ENCODE measurements around the gene ZFP91.

Gene ZFP91

DNA sequence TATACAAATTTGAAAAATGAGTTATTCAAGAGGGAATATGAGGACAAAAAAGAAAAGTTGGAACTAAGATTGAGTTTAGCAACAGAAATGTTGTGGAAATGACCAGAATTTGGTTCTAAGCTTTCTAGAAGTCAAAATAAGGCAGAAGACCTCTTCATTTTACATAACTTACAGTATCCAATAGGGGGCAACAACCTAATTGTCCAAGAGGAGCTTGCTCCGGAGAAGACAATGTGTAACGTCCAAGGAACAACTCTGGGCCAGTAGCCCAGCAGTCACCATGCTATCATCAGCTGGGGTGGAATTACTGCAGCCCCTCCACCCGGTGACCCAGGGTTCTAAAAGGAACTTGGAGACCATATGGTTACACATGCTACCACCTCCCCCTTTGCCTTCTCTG is 57.7 kb downstream of the ZFP91 start:
- DNase-seq = no peak

DNA sequence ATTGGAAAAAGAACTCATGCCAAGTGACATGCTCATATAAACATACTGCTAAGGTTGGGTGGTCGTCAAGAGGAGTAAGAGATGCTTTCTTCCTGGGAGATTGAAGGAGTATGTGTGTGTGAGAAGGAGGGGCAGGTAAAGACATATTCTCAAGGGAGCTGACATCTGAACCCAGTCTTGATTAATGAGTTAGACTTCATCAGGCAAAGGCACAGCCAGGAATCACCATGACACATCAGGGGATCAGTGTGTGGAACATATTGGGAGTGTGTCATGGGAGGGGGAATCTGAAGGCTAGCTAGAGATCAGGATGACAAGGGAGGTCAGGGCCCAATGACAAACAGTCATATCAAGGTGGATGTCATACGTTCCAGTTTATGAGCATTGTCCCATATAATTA is 58.5 kb downstream of the ZFP91 start:
- DNase-seq = no peak

DNA sequence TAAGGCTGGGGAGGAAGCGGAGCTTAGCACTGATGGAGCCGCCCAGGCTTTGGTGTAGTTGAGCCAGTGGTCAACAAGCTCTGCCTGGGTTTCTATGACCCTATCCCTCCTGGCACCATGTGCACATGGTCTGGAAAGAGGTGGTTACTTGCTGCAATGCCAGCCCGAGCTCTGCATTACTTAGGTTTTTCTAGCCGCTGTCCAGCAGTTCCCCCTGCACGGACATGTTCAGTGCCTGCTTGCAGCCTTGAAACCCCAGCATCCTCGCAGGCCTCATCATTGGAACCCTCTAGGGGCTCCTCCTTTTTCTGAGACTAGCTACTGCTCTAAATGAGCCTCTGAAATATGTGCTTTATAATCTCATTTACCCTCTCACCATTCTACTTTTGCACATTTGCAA is 60.2 kb downstream of the ZFP91 start:
- no peak for DNase-seq

DNA sequence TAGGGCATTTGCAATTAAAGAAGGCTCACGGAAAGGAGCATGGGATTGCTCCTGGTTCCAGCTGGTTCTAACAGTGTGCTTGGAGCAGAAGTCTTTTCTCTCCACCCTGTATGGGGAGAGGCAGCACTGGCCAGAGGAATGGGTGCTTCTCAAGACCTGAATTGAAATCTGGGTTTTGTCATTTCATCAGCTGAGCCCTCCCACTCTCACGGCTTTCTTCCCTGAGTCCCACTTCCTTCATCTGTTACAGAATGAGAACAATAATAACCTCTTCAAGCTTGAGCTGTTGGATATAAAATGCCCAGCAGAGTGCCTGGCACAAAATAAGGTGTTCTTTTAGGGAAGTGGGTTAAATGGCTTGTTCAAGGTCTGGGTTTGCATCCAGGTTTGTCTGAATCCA is 60.8 kb downstream of the ZFP91 start:
- DNase-seq = no peak

DNA sequence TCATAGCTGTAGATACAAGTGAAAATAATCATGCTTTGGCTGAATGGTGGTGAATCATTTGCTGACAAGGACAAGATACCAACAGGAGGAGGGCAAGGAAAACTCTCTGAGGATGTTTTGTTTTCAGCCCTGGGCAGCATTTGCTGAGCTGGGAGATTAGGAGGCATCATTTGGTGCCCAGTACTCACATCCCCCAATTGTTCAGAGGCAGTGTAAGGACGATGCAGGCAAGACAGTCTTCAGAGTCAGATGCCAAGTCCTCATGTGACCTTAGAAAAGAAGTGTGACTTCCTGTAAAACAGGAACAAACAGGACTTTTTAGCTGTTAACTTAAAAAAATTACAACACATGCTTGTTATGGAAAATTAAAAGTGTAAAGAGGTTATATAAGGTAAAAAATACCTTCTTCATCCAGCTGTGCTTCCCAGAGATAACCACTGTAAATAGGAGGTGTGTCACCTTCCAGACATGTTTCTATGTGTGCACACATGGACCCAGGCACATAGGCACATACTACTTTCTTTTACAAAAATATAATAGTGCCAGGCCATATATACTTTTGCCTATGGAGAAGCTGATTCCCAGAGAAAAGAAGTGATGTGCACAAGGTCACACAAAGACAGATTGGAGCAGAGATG is 61.6 kb downstream of the ZFP91 start:
- no peak for DNase-seq

DNA sequence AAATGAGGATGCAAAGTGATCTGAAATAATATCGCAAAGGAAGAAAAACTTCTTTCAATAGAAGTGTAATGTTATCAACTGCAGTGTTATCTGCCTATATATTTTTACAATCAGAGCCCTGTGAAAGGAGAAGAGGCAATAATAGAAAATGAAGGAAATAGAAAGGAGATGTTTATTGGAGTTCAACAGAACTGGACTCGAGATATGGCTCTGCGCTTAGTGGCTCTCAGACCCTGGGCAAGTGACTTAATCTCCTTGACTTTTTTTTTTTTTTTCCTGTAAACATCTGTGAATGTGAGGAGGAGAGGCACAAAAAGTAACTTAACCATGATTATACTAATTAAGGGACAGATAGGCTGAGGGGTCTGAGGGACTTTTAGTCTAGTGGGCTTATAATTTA is 62.5 kb downstream of the ZFP91 start:
- DNase-seq = no peak

DNA sequence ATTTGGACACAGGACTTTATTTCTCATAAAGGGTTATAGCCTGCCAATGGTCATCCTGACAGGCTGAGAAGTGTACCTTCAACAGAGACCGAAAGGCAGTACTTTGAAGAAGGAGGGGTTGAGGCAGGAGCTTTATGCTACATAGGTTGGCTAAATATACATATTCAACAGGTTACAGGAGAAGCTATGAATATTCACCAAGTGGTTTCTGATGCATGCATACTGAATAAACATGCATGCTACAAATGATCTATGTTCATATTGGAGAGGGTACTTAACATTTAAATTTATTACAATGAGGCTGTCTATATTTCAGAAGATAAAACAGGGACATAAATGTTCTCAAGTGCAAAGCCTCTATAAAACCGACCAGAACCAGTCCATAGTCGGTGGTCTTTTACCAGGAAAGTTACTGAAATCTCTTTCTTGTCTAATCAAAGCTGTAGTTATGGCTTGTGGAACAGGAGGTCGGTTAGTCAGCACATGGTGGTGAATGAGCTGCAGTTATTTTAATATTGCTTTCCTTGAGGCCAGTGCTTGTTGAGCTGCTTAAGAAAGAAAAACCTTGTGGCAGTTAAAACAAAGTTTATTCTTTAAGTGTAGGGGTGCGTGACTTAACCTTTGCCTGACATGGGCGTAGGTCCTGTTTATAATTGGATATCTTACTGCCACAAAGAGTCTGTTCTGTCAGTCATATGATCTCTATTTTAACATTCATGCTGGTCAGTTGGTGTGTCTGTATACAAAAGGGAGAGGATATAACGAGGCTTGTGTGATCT is 63.1 kb downstream of the ZFP91 start:
- no peak for DNase-seq

DNA sequence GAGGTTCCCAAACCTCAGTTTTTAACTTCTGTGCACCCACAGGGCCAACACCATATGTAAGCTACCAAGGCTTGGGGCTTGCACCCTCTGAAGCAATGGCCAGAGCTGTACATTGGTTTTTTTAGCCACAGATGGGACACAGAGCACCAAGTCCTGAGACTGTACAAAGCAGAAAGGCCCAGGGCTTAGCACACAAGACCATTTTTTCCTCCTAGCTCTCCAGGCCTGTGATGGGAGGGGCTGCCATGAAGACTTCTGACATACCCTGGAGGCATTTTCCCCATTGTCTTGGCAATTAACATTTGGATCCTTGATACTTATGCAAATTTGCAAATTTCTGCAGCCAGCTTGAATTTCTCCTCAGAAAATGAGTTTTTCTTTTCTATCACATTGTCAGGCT is 67.0 kb downstream of the ZFP91 start:
- no peak for DNase-seq

DNA sequence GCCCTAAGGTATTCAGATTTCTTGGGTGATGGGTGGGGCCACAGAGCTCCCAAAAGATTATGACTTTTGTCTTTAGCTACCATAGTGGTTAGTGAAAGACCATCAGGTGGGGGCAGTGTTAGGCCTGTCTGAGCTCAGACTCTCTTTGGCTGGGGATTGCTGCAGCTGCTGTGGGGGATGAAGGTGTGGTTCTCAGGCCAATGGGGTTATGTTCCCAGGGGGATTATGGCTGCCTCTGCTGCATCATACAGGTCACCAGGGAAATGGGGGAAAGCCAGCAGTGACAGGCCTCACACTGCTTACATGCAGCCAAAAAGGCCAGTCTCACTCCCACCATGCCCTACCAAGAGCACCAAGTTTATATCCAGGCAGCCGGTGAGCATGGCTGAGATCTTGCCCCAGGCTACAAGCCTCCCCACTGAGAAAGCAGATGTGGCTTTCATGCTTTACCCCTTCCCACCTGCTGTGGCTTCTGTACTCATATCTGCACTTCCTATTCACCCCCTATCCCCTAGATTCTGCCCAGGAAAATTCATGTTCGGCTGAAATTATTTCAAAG is 68.4 kb downstream of the ZFP91 start:
- no peak for DNase-seq

DNA sequence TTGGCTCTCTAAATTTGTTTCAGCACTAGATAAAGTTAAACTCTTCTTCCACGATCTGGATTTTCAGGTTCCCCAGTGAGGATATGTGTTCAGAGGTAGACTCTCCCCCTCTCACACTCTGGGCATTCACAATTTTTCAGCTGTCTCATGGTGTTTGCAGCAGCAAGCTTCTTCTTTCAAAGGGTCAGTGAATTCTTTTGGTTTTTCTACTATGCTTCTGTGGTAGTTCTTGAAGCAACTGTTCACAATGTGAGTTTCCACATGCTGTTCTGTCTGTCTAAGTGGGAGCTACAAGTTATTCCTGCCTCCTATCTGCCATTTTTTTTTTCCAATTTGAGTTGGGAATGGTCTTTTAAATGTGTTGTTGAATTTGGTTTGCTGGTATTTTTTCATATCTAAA is 69.0 kb downstream of the ZFP91 start:
- no peak for DNase-seq

DNA sequence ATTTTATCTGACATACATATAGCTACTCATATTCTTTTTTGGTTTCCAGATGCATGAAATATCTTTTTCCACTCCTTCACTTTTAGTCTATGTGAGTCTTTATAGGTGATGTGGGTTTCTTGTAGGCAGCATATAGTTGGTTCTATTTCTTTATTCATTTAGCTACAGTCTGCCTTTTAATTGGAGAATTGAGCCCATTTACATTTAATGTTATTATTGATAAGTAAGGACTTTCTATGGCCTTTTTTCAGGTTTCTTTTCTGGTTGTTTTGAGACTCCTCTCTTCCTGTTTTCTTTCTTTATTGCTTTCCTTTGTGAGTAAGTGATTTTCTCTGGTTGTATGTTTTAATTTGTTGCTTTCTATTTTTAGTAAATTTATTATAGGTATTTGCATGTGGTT is 70.8 kb downstream of the ZFP91 start:
- no peak for DNase-seq

DNA sequence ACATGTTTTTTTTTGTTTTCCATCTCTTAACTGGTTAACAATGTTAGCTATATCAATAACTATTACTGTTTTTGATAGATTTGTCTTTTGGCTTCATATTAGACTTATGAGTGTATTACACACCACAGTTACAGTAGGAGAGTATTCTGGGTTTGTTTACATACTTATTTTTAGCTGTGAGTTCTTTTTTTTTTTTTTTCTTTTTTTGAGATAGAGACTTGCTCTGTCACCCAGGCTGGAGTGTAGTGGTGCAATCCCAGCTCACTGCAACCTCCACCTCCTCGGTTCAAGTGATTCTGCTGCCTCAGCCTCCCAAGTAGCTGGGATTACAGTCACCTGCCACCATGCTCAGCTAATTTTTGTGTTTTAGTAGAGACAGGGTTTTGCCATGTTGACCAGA is 71.6 kb downstream of the ZFP91 start:
- no peak for DNase-seq

DNA sequence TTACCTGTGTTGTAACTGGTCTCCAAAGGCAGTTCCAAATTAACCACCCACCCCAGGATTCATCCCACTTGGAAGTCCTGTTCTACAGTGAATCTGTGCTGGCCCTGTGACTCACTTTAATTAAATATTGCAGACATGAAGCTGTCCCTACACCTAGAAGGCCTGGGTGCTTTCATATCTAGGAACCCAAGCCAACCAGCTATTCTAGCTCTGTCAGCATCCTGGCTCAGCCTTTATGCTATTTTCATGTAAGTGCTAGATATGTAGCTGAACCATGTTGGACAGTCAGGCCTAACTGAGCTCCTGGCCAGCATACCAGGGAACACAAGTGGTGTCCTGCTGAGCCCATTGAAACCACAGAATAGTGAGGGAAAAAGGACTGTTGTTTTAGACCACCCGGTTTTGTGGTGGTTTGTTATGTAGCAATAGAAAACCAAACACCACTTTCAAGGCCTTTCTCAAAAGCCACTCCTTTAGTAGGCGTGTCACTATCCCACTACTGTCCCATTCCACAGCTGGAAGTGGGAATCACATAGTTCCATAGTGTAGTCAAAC is 73.9 kb downstream of the ZFP91 start:
- no peak for DNase-seq

DNA sequence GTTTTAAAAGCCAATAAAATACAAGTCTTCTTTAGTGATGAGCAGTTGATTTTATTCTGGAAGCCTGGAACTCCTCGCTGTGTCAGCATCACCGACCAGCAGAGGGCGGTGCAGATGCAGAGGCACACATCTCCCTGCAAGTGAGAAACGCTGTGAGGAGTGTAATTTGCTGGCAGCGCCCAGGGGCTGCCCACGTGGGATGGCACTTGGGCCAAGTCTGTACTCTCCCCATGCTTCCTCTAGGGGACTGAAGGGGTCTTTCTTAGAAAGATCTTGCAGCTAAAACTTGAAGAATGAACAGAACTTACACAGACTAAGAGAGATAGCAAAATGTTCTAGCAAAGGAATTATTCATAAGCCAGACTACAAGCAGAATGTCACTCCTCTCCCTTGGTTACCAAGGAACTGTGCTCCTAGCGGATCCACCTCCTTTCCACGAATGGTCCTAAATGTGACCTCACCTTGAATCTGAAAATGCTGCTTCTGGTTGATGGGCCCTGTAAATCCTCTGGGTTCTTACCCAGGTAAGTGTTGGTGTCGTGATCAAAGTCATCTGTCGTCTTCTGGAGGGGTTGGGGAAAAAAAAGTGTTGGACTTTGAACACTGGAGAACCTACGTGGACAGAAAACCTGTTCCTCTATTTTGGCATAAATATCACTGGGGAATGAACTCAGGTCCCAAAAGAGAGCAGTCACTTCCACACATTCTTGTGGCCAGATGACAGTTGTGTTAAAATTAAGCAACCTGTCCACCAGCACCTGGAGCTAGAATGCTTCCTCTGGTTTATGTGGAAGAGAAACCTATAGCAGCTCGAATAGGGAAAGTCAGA is 75.4 kb downstream of the ZFP91 start:
- DNase-seq = peak; percentile 43

DNA sequence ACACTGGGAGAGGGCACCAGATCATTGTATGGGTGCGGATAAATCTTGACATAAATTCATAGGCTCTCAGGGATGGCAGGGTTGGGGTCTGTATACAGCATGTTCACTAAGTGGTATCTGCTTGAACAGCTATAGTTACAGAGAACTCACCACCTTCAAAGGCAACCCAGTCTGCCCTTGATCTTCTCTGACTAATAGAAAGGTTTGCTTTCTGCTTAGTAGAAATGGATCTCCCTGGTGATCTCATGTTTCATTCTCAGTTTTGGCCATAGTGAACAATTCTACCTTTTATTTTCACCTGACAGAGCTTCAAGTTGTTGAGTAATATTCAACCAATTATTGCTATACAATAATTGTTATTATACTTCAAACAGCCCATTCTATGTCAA is 76.0 kb downstream of the ZFP91 start:
- DNase-seq = no peak

DNA sequence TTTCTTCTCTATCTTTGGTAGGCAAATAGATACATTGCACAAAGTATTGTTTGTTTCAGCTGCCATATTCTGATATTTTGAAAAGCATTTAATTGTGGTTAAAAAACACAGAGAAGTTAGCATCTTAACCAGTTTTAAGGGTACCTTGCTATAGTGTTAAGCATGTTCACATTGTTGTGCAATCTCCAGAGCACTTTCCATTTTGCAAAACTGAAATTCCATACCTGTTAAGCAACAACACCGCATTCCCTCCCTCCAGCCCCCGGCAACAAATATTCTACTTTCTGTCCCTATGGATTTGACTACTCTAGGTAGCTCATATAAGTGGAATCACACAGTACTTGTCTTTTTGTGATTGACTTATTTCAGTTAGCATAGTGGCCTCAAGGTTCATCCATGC is 77.5 kb downstream of the ZFP91 start:
- DNase-seq = no peak

DNA sequence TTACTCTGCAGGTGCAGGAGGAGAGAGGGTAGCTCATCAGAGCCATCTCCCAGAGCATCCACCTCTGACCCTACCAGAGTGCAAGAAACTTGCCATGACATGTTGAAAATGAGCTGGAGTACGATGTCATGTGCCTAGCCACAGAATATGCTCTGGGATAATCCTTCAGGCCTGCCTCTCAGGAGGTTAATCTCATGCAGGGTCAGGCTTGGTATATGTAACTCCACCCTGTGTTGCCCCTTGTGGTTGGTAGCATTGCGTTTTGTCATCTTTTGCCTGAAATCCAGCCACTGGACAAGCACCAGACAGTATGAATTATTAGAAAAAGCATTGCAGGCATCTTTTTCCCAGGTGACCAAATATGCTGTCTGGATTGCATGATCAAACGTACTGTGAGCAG is 79.8 kb downstream of the ZFP91 start:
- no peak for DNase-seq

DNA sequence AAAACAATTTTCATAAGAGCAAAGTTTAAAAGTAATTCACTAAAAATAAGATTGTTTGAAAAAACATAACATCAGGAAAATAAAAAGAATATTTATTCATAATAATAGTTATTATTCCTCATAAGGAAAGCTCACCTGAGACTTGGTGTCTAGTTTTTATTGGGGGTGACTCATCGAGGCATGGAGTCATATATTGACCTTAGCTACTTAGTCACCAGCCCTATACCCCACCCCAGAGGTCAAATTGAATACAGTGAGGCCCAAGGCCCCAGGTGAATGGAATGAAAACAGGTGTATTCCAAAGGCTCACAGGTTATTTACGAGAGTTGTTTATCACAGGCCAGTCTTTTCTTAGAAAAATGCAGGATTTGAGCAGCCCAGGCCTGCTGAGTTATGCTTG is 80.5 kb downstream of the ZFP91 start:
- no peak for DNase-seq

DNA sequence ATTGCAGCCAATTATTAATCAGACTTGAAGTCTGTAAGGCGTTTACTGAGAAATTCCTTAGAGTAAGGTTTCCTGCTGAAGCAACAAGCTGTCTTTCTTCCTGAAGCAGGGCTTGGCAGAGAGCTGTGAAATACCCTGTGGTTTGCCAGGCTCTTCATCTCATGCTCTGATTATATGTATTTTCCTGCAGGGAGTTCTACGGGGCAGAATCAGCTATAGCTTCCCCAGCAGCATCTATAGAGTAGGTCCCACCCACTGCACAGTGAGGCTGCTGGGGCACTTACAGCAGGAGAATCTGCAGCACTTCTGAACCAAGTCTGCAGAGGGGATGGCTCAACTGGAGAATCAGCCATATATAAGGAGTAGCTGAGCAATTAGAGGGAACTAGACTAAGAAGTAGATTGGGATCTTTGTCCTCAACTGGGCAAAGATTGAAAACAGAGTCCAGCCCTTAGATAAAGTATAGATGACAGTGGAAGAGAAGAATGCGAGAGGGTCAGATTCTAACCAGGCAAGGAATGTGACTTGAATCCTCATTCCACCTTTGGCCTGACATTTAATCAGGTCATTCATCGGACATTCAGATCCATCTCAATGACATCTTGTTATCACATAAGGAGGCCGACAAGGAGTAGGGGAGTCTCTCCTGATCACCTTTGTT is 81.2 kb downstream of the ZFP91 start:
- DNase-seq = no peak

Data from NCI-H1694 (cell line).